CD4-positive, alpha-beta T cell treated with Interferon gamma for 1 hour (primary cell): ENCODE measurements around the gene ZNF221.

Experiments
- DNase-seq: peaks from one replicate; pipeline ENCODE4 v3.0.0-alpha.2; 2020

The ZNF221 gene

DNA sequence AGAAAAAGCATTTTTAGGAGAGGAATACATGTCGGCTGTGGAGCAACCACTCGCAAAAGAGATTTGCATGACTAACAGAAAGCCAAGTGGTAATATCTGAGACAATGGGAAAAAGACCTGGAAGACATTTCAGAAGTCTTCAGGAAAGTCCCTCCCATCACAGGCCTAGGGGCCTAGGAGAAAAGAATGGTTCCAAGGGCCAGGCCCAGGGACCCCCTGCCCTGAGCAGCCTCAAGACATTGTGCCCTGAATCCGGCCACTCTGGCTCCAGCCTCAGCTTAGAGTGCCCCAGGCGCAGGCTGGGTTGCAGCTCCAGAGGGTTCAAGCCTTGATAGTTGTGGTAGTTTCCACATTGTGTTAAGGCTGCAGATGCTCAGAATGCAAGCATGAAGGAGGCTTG, 9.4 kb downstream of the ZNF221 start:
- no peak for DNase-seq

DNA sequence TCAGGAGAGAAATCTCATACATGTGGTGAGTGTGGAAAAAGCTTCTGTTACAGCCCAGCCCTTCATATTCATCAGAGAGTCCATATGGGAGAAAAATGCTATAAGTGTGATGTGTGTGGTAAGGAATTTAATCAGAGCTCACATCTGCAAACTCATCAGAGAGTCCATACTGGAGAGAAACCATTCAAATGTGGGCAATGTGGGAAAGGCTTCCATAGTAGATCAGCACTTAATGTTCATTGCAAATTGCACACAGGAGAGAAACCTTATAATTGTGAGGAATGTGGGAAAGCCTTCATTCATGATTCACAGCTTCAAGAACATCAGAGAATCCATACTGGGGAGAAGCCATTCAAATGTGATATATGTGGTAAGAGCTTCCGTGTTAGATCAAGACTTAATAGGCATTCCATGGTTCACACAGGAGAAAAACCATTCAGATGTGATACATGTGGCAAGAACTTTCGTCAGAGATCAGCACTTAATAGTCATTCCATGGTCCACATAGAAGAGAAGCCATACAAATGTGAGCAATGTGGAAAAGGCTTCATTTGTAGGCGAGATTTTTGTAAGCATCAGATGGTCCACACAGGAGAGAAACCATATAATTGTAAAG, 15.2 kb downstream of the ZNF221 start:
- DNase-seq, result no peak

DNA sequence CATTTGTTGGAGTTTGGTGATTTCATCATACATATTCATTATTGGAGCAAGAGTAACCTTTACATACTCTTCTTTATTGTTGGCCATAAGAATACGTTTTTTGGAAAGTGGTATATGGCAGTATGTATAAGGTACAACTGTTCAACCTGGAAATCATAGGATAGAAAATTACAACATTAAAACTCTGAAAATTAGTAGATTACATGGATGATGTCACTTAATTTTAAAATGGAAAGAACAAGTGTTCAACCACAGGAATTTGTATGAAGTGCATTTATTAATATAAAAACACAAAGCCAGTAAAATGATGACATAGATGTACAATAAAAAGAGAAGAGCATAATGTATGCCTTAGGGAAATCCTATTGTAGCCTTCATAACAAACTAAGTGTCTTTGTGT, 25.7 kb downstream of the ZNF221 start:
- no peak for DNase-seq

DNA sequence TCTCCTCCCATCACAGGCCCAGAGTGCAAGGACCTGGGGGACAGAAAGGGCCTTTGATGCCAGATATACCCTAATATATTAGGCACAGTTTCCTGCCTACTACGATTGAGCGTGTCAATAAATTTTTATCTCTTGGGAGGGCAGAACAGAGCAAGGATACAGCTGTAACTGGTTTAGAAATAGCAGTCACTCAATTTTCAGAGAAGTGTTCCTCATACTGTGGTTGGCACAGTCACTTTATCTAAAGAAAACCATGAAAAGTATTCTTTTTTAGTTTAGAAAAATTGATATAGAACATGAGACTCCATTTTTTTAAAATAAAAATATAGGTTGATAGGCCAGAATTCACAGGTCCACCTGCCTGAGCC, 32.5 kb downstream of the ZNF221 start:
- DNase-seq, result no peak

DNA sequence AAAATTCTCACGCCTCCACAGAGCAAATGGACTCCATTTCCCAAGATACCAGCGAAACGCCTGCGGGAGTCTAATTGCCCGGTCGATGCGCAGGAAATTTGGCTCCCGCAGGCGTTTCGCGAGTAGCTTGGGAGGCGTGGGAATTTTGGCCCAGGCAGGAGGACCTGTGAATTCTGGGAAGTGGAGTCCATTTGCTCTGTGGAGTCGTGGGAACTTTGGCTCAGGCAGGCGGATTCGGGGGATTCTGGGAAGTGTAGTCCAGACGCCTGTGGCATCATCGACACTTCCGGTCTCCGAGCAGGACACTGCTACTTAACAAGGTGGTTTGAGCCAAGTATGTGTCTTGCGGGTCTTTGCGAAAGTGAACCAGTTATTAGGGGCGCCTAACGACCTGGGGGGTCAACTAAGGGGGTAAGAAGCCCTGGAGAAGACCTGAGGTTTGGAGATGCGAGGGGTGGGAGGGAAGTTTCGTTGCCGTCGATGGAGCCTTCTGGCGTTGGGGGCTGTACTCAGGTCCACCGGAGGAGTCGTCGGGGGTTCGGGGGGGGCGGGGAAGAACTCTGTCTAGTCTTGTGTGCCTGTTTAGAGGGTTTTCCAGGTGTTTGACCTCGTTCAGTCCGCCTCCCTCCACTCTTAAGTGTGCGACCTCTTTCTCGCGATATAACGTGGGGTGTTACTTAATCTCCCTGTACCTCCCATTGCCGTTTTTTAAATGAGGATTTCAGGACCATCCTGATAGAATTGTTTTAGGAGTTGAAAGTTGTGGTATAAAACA, 33.1 kb downstream of the ZNF221 start, which contains the start of gene ZNF155:
TSS of gene ZNF155 (plus strand) at position 277 of the 775 bp plus-strand sequence. CDS start 4,356 bp downstream, outside the sequence.
- peak; percentile 78 for DNase-seq

DNA sequence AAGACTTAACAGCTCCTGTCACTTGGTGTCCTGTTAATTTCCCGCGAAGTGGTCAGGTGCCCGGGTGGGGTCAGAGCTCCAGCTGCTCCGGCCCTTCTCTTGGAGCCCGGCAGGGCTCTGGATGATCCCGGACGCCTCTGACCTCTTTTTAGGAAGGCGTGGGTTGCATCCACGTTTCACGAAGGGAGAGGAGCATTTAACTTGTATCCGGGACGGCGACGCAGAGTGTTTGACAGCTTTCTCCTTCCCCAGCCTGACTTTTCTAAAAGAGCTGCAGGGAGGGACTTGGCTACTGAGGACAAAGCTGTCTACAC, 33.6 kb downstream of the ZNF221 start:
- no peak for DNase-seq

DNA sequence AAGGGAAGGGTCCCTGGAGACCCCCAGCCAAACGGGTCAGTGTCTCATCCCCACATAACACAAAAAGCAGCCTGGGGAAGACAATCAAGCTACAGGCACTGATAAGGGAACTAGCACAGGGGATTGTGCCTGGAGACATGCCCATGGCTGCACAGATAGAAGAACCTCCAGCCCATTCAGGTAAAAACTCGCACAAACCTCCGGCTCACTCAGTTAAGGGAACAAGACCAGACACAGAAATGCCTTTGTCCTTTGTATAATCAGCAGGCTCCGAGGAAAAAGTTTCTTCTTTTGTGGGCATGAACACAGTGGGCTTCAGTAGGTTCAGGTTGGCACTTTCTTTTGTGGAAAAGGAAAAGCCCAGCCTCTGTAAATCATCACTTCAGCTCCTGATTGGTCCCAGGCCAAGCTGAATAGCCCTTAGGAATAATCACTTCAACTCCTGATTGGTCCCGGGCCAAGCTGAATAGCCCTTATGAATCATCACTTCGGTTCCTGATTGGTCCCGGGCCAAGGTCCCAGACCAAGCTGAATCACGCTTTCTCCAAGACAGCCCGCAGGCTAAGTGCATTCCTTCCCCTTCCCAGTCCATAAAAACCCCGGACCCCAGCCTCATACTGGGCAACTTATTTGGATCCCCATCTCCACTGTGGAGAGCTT, 46.7 kb downstream of the ZNF221 start:
- DNase-seq, result no peak

DNA sequence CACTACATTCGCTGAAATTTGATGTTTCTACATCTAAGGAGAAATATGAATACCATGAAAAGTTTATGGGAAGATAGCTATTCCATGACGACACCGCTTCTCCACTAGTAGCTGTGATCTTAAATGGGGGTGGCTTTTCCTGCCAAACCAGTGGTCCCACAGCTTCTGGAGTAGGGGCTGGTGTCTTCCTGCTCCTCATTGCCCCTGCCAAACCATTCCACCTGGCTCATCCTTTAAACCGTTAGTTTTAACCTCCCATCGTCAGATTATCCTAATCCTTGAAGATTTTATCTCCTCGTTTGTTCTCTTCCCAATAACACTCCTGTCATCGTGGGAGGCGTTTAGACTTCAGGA, 51.2 kb downstream of the ZNF221 start:
- no peak for DNase-seq

DNA sequence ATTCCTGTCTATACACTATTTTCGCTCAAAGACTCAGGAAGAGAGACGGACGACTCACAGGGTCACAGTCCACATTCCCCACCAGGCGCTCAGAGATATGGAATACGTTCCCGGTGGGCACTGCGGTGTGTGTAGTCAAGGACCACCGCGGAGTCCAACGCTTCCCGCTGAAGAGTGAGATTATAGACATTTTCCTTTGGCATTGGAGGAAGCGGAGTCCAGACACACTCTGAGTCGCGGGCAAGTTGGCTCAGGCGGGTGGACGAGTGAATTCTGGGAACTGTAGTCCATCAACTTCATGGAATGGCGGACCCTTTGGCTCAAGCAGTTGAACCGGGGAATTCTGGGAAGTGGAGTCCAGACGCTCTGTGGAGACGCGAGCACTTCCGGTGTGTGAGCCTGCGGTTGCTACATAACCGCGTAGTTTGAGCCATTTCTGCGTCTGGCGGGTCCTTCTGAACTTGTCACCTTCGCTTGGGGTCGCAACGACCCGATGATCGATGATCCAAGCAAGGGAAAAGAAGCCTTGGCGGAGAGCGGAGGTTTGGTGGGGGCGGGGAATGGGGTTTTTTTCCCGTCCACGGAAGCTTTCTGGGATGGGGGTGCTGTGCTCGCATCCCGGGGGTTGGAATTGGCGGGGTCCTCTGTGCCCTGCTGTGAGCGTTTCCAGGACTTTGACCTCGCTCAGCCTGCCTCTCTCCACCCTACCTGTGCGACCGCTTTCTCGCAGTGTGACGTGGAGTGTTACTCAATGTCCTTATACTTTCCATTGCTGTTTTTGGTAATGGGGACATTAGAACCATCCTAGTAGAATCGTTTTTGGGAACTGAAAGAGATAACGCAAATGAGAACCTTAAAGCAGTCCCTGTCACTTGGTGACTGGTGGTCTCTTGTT, 51.8 kb downstream of the ZNF221 start, which contains the start of gene ZNF230:
TSS of gene ZNF230 (plus strand) at position 392 of the 895 bp plus-strand sequence. CDS start 4,122 bp downstream, outside the sequence.
- peak; percentile 90 for DNase-seq

DNA sequence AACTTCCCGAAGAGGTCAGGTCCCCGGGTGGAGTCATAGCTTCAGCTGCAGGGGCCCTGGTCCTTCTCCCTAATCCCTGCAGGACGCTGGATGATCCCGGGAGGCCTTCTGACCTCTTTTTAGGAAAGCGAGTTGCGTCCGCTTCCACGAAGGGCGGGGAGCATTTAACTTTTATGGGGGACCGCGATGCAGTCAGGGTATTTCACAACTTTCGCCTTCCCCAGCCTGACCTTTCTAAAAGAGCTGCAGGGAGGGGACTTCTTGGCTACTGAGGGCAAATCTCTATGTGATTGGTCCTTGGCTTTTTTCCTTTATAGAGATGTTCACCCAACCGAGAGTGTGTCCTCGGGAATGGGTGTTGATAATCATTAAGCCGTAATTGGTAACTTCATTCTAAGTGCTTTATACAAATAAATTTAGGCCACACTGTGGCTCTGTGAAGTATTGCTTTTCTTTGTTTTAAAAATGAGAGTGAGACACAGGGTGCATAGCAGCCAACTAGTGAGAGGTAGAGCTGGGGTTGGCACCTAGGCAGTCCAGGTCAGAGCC, 52.5 kb downstream of the ZNF221 start:
- no peak for DNase-seq

DNA sequence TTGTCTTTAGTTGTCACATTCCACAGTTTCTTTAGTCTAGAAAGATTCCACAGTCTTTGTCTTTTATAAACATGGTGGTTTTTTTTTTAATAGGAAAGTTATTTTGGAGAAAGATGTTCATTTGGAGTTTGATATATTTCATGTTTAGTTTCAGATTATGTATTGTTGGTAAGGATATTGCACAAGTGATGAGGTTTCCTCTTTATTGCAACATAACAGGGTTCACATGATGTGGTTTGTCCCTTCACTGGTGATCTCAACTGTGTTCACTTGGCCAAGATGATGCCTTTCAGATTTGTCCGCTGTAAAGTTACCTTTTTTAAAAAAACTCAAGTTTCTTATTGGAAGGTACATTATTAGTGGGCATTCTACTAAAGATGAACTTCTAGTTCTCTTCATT, 54.9 kb downstream of the ZNF221 start:
- DNase-seq, result no peak

DNA sequence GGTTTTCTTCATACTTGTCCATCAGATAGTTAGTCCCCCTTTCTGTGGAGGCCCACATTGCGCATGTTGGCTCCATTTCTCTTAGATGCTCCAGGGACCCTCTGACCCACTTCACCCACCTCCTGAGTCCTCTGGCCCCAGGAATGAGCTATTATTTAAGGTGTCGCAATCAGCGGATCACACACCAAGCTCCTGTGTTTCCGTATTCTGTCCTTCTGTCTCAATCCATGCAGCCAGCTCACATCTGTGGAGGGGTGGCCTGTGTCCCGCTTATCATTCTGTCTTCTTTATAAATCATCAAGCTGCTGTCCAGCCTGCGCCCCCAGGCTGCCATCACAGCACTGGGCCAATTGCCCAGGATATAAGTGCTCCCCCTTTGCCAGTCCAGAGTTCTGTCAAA, 56.4 kb downstream of the ZNF221 start:
- DNase-seq, result no peak

DNA sequence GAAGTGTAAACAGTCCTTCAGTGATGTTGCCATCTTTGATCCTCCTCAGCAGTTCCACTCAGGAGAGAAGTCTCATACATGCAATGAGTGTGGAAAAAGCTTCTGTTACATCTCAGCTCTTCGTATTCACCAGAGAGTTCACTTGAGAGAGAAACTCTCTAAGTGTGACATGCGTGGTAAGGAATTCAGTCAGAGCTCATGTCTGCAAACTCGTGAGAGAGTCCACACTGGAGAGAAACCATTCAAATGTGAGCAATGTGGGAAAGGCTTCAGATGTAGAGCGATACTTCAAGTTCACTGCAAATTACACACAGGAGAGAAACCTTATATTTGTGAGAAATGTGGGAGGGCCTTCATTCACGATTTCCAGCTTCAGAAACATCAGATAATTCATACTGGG, 59.4 kb downstream of the ZNF221 start:
- no peak for DNase-seq
